Upper lobe of left lung (tissue), 6 donors: ENCODE data around the gene RECQL5. TPM values are rescaled to one million over a fixed set of nuclear protein-coding genes. Genes with fewer than 3 reads are reported as not detected.
"Not testable (repeated sequence)": the region's sequence is repeated elsewhere in the genome, so short reads cannot be mapped to it uniquely, and the experiment has no call there.

ENCODE experiments used
- ATAC-seq, 2 donors: fragments of 200-7000 bp; cut with Tn5 transposase; one replicate each; pipeline ENCODE4 v1.9.1; 2022; ENCODE audit warnings: mild to moderate bottlenecking in 2 of 2, moderate library complexity in 2 of 2; ENCODE audit not compliant: low FRiP score in 2 of 2
- DNase-seq, 2 donors: peaks; one replicate each; pipeline ENCODE4 v3.0.0-alpha.2; 2019 to 2020
- H3K27ac ChIP-seq, 4 donors: fragments of 200-600 bp; sonication (generic); one replicate each; pipeline ENCODE4 v1.5.1; 2016 to 2019
- H3K27me3 ChIP-seq, 4 donors: fragments of 200-600 bp; sonication (generic); one replicate each; pipeline ENCODE4 v1.5.1; 2017 to 2019
- H3K36me3 ChIP-seq, 4 donors: fragments of 200-600 bp; sonication (generic); one replicate each; pipeline ENCODE4 v1.5.1; 2016 to 2019
- H3K4me1 ChIP-seq, 4 donors: fragments of 200-600 bp; sonication (generic); one replicate each; pipeline ENCODE4 v1.5.1; 2018 to 2019
- H3K4me3 ChIP-seq, 4 donors: fragments of 200-600 bp; sonication (generic); one replicate each; pipeline ENCODE4 v1.5.1; 2017 to 2019; ENCODE audit warnings: mild to moderate bottlenecking in 2 of 4, moderate library complexity in 1 of 4
- H3K9me3 ChIP-seq, 4 donors: fragments of 200-600 bp; sonication (generic); one replicate each; pipeline ENCODE4 v1.5.1; 2018 to 2019
- CTCF ChIP-seq, 6 experiments: fragments of 450-650 bp in 4 of 6; fragments of 200-600 bp in 2 of 6; sonication (generic) in 2 of 6; IDR thresholded peaks; one replicate each; pipeline ENCODE4 v1.5.1; 2016 to 2019; ENCODE audit warnings: antibody characterized with exemption in 6 of 6
- EP300 ChIP-seq, 4 donors: sonication (generic); formaldehyde crosslinking; IDR thresholded peaks; one replicate each; pipeline ENCODE4 v1.5.1; 2017; ENCODE audit warnings: antibody characterized with exemption in 4 of 4, control low read depth in 2 of 4
- POLR2A ChIP-seq, 4 donors: fragments of 450-650 bp; IDR thresholded peaks; one replicate each; pipeline ENCODE4 v1.5.1; 2016 to 2017; ENCODE audit warnings: antibody characterized with exemption in 4 of 4, mild to moderate bottlenecking in 2 of 4
- POLR2AphosphoS5 ChIP-seq, 2 donors: sonication (generic); formaldehyde crosslinking; IDR thresholded peaks; one replicate each; pipeline ENCODE4 v1.5.1; 2017; ENCODE audit warnings: antibody characterized with exemption in 2 of 2
- WGBS, 2 donors: methylation state at CpG; one replicate each; pipeline ENCODE4 v1.1.5; 2017 to 2018; 5-methylcytosine and 5-hydroxymethylcytosine counted together
- total RNA-seq, 6 donors: library from RNA; depleted of rRNA in 4 of 6; stranded (reverse); fragments of >200 nt in 4 of 6; gene quantifications; one replicate each; pipeline versions ENCODE4 v1.1.0 to v1.2.1, GENCODE V29; 2016 to 2021
- donor health status: DM: no; HTN: no; CAD: no; lungs with moderate emphysema.
- donor health status: DM: no; HTN: yes; CAD: no; lungs with severe emphysema.

RECQL5 gene
- total RNA-seq, 6 donors from 2014 or later = 11.4 to 97.4 (median 41.4) TPM

- H3K4me3 ChIP-seq = peak overlapping the region; percentile 61 to 82 (median 62)
- WGBS, 2 donors = 8% methylated on average over 20 of the region's 49 CpGs; no CpG with 5 or more reads in 1 of the 2 donors
- H3K36me3 ChIP-seq = peaks cover 0 to 19% (median 4%) of the 10 kb centered on the region in 4 donors
- DNase-seq = peak in 1 of 2 donors; percentile 30
- no peak for TF ChIP-seq POLR2AphosphoS5 (IDR thresholded peaks at IDR 0.05)
- no peaks in the 10 kb centered on the region for H3K27me3 ChIP-seq
- peaks cover 14 to 33% (median 17%) of the 10 kb centered on the region in 4 donors for H3K4me1 ChIP-seq
- peak in 1 of 2 donors; percentile 43 for ATAC-seq
- no peaks in the 10 kb centered on the region for H3K9me3 ChIP-seq
- H3K27ac ChIP-seq = peak overlapping the region; percentile 95 to 99 (median 96)
Measured at GRCh38 chr17:75588596-75589011, 78.3 kb downstream of the RECQL5 start.

- WGBS, 2 donors = 3 to 5% methylated on average over 27 to 58 of the region's 82 CpGs
- Histone ChIP-seq H3K9me3 (no peaks in the 10 kb centered on the region), H3K36me3 (peaks cover 0 to 19% (median 4%) of the 10 kb centered on the region in 4 donors), H3K4me3 (peak within 1 kb of the TSS; percentile 61 to 82 (median 62)), H3K27ac (peak within 1 kb of the TSS; percentile 95 to 99 (median 96)), H3K4me1 (peaks cover 14 to 33% (median 17%) of the 10 kb centered on the region in 4 donors), H3K27me3 (no peaks in the 10 kb centered on the region)
- TF ChIP-seq POLR2AphosphoS5 (IDR thresholded peaks at IDR 0.05) (peak; percentile 14 to 47), CTCF (IDR thresholded peaks at IDR 0.05) (peak; percentile 37 to 82 (median 55)), POLR2A (IDR thresholded peaks at IDR 0.05) (peak in 2 of 4 donors; percentile 31 to 33), EP300 (IDR thresholded peaks at IDR 0.05) (no peak)
- DNase-seq (peak; percentile 64 to 95), ATAC-seq (peak; percentile 41 to 67)
Measured at GRCh38 chr17:75587675-75588595, 79.0 kb downstream of the RECQL5 start, which contains the start of gene MYO15B. Gene MYO15B, plus strand, starts transcription at chr17:75587800. Its CDS starts 258 bp downstream, at chr17:75588058.

GRCh38 chr17:75584849-75585175 lies 82.1 kb downstream of the RECQL5 start:
- 91% methylated on average over 7 of the region's 7 CpGs; no CpG with 5 or more reads in 1 of the 2 donors for WGBS, 2 donors
- Histone ChIP-seq H3K4me1 (peaks cover 12 to 27% (median 12%) of the 10 kb centered on the region in 4 donors), H3K27ac (no peak overlapping the region), H3K9me3 (no peaks in the 10 kb centered on the region), H3K27me3 (no peaks in the 10 kb centered on the region), H3K4me3 (no peak overlapping the region), H3K36me3 (no peaks in the 10 kb centered on the region)
- ATAC-seq (no peak), DNase-seq (no peak)
- TF ChIP-seq POLR2AphosphoS5 (IDR thresholded peaks at IDR 0.05) = no peak
- TF ChIP-seq CTCF (IDR thresholded peaks at IDR 0.05) = no peak
- no peak for TF ChIP-seq POLR2A (IDR thresholded peaks at IDR 0.05)
- TF ChIP-seq EP300 (IDR thresholded peaks at IDR 0.05) = no peak

GRCh38 chr17:75583197-75583596 lies 83.8 kb downstream of the RECQL5 start:
- 84 to 87% methylated on average over 6 of the region's 6 CpGs for WGBS, 2 donors

GRCh38 chr17:75581121-75581725 lies 85.7 kb downstream of the RECQL5 start:
- not testable (repeated sequence) for H3K27me3 ChIP-seq, DNase-seq, ATAC-seq, H3K9me3 ChIP-seq, H3K27ac ChIP-seq, H3K36me3 ChIP-seq, H3K4me3 ChIP-seq, H3K4me1 ChIP-seq
- peak in 1 of 4 donors; percentile 37 for TF ChIP-seq POLR2A (IDR thresholded peaks at IDR 0.05)
- WGBS, 2 donors = 73 to 74% methylated on average over 20 to 23 of the region's 23 CpGs

More at GRCh38 chr17:75583197-75583596, 83.8 kb downstream of the RECQL5 start:
- not testable (repeated sequence) for H3K27me3 ChIP-seq, H3K36me3 ChIP-seq, H3K4me3 ChIP-seq, H3K9me3 ChIP-seq, DNase-seq, H3K27ac ChIP-seq, ATAC-seq
- H3K4me1 ChIP-seq = peaks cover 10 to 15% (median 13%) of the 10 kb centered on the region in 4 donors

Other genes with a start within 250 kb of the RECQL5 start
- gene TMEM94, start 210.5 kb downstream of the RECQL5 start, total RNA-seq = 100 to 1,000 TPM in 2 of 6 donors, 10 to 100 TPM in 4; 62.3 to 320 (median 90.5) TPM
- gene CASKIN2, start 151.6 kb downstream of the RECQL5 start, total RNA-seq = 100 to 1,000 TPM in 1 of 6 donors, 10 to 100 TPM in 5; 24.1 to 113 (median 48.5) TPM
- 100 to 1,000 TPM in 2 of 6 donors, 10 to 100 TPM in 4; 19.5 to 125 (median 31.3) TPM for gene TSEN54, start 150.6 kb downstream of the RECQL5 start, total RNA-seq
- gene LLGL2, start 141.5 kb downstream of the RECQL5 start, total RNA-seq = 100 to 1,000 TPM; 113 to 256 (median 175) TPM
- 100 to 1,000 TPM in 4 of 6 donors, 10 to 100 TPM in 2; 89.8 to 592 (median 183) TPM for gene MYO15B, start 79.4 kb downstream of the RECQL5 start, total RNA-seq
- gene SMIM5, start 33.7 kb downstream of the RECQL5 start, total RNA-seq = 1 to 10 TPM; 1.9 to 7.3 (median 3.3) TPM
- gene SAP30BP, start 184 bp upstream of the RECQL5 start, total RNA-seq = 100 to 1,000 TPM in 1 of 6 donors, 10 to 100 TPM in 5; 64.1 to 125 (median 80.8) TPM
- gene ITGB4, start 54.3 kb upstream of the RECQL5 start, total RNA-seq = 10 to 100 TPM; 16.8 to 75.2 (median 41.2) TPM
- 10 to 100 TPM; 18.9 to 65.7 (median 40.6) TPM for gene GALK1, start 98.0 kb upstream of the RECQL5 start, total RNA-seq
- gene UNK, start 117.7 kb upstream of the RECQL5 start, total RNA-seq = 10 to 100 TPM; 22.4 to 97.4 (median 31.4) TPM
- gene UNC13D, start 177.2 kb upstream of the RECQL5 start, total RNA-seq = 100 to 1,000 TPM in 4 of 6 donors, 10 to 100 TPM in 2; 38.0 to 243 (median 123) TPM
- 100 to 1,000 TPM in 2 of 6 donors, 10 to 100 TPM in 4; 70.1 to 183 (median 87.8) TPM for gene WBP2, start 188.2 kb upstream of the RECQL5 start, total RNA-seq
- 10 to 100 TPM; 20.1 to 55.6 (median 33.3) TPM for gene TRIM47, start 211.4 kb upstream of the RECQL5 start, total RNA-seq
- gene TRIM65, start 229.8 kb upstream of the RECQL5 start, total RNA-seq = 10 to 100 TPM; 23.4 to 35.1 (median 28.2) TPM
- 100 to 1,000 TPM in 1 of 6 donors, 10 to 100 TPM in 5; 35.4 to 115 (median 77.0) TPM for gene MRPL38, start 237.7 kb upstream of the RECQL5 start, total RNA-seq